ENCODE results near the gene DDX28.

The DDX28 gene, protein sequence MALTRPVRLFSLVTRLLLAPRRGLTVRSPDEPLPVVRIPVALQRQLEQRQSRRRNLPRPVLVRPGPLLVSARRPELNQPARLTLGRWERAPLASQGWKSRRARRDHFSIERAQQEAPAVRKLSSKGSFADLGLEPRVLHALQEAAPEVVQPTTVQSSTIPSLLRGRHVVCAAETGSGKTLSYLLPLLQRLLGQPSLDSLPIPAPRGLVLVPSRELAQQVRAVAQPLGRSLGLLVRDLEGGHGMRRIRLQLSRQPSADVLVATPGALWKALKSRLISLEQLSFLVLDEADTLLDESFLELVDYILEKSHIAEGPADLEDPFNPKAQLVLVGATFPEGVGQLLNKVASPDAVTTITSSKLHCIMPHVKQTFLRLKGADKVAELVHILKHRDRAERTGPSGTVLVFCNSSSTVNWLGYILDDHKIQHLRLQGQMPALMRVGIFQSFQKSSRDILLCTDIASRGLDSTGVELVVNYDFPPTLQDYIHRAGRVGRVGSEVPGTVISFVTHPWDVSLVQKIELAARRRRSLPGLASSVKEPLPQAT

DNA sequence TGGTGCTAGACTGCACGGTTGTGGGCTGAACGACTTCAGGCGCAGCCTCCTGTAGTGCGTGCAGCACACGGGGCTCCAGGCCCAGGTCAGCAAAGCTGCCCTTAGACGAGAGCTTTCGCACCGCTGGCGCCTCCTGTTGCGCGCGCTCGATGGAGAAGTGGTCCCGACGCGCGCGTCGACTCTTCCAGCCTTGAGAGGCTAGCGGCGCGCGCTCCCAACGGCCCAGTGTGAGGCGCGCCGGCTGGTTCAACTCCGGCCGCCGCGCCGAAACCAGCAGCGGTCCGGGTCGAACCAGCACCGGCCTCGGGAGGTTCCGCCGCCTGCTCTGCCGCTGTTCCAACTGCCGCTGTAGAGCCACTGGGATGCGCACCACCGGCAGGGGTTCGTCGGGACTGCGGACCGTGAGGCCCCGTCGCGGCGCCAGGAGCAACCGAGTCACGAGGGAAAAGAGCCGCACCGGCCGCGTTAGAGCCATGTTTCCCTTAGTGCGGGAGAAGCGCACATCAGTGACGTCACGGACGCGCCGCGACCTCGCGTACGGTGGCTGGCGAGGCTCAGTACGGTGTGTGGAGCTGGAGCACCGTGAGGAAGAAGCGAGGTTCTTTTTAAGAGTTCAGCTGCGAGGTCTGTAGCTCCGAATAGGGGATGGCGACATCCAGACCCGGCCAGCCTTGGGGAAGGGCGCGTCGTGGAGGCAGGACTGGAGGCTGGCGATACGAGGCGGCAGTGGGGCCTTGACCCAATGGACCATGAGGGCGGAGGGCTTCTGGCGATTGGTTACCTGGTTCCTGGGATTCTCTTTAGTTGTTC lies at the start of gene DDX28, which contains the start of gene DUS2:
TSS of gene DDX28 (minus strand) at position 505 of the 810 bp plus-strand sequence. CDS start at position 475, 30 bp downstream.
TSS of gene DUS2 (plus strand) at position 557 of the 810 bp plus-strand sequence. CDS start 14,740 bp downstream, outside the sequence.
- peak within 1 kb of the TSS; percentile 99 for H3K4me3 ChIP-seq (ENCODE audit: low read depth, low read length)
- DNase-seq (ENCODE audit: low read depth): peak; percentile 94
- TF ChIP-seq, protein P1, sequence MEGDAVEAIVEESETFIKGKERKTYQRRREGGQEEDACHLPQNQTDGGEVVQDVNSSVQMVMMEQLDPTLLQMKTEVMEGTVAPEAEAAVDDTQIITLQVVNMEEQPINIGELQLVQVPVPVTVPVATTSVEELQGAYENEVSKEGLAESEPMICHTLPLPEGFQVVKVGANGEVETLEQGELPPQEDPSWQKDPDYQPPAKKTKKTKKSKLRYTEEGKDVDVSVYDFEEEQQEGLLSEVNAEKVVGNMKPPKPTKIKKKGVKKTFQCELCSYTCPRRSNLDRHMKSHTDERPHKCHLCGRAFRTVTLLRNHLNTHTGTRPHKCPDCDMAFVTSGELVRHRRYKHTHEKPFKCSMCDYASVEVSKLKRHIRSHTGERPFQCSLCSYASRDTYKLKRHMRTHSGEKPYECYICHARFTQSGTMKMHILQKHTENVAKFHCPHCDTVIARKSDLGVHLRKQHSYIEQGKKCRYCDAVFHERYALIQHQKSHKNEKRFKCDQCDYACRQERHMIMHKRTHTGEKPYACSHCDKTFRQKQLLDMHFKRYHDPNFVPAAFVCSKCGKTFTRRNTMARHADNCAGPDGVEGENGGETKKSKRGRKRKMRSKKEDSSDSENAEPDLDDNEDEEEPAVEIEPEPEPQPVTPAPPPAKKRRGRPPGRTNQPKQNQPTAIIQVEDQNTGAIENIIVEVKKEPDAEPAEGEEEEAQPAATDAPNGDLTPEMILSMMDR (conservative IDR thresholded peaks at IDR 0.05; ENCODE audit: low read depth, low read length): no peak

DNA sequence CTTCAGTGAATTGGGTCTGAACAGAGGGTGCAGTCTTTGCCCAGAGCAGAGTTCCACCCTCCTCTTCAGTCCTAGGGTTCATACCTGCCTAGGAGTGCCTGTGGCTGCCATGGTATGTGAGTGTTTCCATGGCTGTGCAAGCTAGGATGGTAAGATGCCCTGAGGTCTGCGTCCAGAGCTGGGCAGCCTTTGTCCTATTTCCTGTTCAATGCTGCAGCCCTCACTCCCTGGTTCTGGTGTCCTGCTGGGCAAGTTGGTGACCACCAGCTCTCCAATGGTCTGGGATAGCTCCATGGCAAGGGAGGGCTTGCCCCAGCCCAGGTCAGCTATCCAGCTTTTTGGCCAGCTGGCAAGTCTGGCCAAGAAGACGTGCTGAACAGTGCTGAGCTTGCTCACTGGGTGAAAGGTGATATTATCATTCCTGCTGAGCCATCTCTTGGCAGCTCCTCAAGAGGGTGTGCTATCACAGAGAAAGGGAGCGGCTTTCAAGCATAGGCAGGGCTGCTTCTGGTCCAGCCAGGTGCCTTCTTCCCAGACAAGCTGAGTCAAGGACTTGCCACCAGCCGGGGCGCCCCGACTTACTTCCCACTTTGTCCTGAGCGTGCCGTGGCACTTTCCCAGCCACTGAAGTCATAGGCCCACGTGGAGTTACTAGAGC lies 49.1 kb upstream of the DDX28 start:
- TF ChIP-seq, protein P1 (conservative IDR thresholded peaks at IDR 0.05; ENCODE audit: low read depth, low read length): peak; percentile 4

DNA sequence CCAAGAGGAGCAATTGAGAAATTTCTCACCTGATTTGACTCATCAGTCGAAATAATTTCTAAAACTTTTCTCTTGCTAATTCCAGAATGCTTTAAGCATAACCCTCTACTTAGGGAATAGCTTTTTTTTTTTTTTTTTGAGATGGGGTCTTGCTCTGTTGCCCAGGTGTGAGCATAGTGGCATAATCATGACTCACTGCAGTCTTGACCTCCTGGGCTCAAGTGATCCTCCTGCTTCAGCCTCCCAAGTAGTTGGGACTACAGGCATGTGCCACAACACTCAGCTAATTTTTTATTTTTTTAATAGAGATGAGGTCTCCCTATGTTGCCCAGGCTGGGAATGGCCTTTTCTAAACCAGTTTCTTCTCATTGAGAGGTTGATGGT lies 48.5 kb upstream of the DDX28 start:
- TF ChIP-seq, protein P1 (conservative IDR thresholded peaks at IDR 0.05; ENCODE audit: low read depth, low read length): no peak
- no peak overlapping the region for H3K4me3 ChIP-seq (ENCODE audit: low read depth, low read length)
- DNase-seq (ENCODE audit: low read depth): no peak

More for the DNA sequence above, 49.1 kb upstream of the DDX28 start:
- peak; percentile 89 for DNase-seq (ENCODE audit: low read depth)
- H3K4me3 ChIP-seq (ENCODE audit: low read depth, low read length): no peak overlapping the region

DNA sequence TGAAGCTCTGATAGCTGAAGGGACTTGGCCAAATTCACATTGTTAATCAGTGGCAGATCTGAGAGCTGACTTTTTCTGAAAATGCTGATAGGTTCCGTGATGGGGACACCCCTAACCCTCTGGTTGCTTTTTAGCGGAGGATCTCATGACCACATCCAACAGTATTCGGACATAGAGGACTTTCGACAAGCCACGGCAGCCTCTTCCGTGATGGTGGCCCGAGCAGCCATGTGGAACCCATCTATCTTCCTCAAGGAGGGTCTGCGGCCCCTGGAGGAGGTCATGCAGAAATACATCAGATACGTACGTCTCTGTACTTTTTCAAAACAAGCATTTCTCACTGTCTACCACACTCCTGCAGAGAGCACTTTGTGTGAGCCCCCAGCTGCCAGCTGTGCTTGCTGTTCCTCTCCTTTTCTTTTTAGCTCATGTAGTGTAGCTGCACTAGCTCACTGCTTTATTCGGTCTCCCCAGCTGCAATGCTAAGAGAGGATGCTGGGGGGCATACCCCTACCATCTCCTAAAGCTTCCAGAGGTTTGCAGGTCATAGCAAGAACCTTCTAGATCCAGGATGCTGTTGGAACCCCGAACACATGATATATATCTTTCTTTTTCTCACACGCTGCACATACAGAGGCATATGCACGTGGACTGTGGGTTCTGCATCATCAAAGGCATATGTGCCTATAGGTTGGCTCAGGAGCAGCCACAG lies 47.9 kb upstream of the DDX28 start:
- no peak for DNase-seq (ENCODE audit: low read depth)
- H3K4me3 ChIP-seq (ENCODE audit: low read depth, low read length): no peak overlapping the region
- TF ChIP-seq, protein P1 (conservative IDR thresholded peaks at IDR 0.05; ENCODE audit: low read depth, low read length): no peak

DNA sequence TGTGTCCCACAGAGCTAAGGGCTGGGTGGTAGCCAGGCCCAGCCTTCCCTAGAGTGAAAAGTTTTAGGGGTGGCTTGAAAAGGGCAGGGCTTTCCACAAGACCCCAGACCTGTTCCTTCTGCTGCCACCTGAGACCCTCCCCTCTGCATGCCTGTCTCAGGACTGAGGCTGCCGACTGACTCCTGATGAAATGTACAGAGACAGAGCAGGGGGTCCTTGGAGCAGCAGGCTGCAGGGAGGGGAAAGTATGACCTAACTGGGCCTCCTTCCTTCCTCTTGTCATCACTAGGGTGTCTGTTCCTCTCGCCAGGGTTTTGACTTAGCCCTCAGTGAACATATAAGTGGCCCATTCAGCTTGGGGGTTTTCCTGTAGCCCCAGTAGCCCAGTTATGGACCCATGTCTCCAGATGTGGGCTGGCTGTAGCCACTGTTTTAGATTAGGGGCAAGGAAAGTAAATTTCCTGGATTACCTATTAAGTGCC lies 47.3 kb upstream of the DDX28 start:
- DNase-seq (ENCODE audit: low read depth): no peak
- no peak overlapping the region for H3K4me3 ChIP-seq (ENCODE audit: low read depth, low read length)
- TF ChIP-seq, protein P1 (conservative IDR thresholded peaks at IDR 0.05; ENCODE audit: low read depth, low read length): no peak
